NCI-H345 (cell line): Measurements from ENCODE around the gene TMEM39A.

Source experiments
- DNase-seq: peaks from one replicate; lab custom pipeline; 2025; lab: John Stamatoyannopoulos, UW

TMEM39A gene, protein sequence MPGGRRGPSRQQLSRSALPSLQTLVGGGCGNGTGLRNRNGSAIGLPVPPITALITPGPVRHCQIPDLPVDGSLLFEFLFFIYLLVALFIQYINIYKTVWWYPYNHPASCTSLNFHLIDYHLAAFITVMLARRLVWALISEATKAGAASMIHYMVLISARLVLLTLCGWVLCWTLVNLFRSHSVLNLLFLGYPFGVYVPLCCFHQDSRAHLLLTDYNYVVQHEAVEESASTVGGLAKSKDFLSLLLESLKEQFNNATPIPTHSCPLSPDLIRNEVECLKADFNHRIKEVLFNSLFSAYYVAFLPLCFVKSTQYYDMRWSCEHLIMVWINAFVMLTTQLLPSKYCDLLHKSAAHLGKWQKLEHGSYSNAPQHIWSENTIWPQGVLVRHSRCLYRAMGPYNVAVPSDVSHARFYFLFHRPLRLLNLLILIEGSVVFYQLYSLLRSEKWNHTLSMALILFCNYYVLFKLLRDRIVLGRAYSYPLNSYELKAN

DNA sequence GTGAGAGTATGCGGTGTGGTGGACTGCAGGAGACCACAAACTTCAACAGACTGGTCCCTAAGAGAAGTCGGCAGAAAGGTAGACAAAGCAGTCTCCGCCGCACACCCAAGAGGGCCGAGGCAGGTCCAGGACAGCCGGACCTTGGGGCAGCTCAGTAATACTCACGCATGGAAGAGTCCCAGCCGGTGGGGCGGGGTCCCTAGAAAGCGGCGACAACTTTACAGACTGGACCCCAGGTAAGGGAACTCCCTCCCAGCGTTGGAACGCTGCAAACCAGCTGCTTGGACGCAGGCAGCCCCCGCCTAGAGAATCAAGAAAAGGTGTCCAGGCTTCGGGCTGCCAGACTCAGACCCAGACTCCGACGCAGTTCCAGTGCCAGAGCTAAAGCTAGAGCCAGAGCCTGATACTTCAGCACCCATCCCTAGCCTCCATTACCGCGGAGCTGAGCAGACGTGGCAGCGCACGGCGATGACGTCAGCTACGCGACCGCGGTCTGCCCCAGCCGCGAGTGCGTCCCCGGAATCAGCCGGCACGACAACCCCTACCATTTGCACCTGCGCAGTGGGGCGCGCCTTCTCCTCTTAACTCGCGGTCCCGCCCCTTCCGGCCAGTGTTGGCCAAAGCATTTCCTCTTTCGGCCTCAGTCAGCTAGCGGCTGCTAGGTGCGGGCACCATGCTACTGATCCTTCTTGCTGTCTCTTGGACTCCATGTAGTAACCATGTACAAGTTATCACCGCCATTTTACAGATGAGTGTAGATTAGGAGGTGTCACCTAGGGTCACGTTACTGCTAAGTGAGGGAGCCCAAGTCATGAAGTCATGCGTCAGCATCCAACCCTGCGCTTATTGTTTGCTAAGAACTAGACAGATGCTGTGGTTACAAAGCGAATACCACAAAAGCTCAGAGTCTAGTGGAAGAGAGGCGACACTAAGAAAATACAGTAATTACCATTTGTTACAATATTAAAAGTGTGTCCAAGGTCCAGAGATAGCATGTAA is at the start of gene TMEM39A:
TMEM39A (minus strand) TSS at position 445 of the 999 bp plus-strand sequence. CDS start 1,541 bp downstream, outside the sequence.
- peak; percentile 96 for DNase-seq

DNA sequence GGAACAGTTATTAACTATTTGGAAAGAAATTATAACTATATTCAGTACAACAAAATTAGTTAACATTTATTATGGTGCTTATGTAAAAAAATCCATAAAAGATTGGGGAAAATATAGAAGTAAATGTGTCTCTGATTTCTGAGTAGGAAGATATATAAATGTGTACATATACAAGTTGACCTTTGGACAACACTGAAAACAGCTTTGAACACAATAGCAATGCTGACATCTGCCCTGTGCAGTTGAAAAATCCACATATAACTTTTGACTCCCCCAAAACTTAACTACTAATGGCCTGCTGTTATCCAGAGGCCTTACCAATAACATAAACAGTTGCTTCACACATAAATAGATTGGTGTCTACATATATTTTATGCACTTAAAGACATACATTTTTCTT is 47.3 kb upstream of the TMEM39A start:
- no peak for DNase-seq

DNA sequence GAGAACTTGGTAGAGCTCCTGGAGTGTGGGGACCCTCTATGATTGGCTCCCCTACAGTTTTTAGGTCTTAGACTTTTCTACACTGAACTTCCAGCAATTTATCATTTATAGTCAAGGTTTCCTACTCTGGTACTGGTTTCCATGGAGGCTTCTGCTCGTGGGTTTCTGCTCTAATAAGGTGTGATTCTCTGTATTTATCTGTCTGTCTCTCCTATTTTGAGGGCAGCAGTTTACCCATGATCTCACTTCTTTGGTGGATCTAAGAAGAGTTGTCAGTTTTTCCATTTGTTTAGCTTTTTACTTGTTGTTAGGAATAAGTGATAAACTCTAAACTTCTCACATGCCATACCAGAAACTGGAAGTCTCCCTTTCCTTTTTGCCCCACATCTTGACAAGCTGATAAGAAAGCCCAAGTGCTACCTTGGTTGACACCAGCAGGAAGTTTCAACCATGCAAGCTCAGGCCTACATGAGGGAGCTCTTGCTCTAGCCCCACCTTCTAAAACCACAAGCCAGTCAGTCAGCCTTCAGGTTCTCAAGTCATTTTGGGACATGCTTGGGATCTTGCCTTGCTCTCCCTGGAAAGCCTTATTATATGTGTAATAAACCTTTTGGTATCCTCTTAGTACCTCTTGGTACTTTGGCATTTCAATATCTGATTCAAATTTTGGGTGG is 44.9 kb upstream of the TMEM39A start:
- no peak for DNase-seq

DNA sequence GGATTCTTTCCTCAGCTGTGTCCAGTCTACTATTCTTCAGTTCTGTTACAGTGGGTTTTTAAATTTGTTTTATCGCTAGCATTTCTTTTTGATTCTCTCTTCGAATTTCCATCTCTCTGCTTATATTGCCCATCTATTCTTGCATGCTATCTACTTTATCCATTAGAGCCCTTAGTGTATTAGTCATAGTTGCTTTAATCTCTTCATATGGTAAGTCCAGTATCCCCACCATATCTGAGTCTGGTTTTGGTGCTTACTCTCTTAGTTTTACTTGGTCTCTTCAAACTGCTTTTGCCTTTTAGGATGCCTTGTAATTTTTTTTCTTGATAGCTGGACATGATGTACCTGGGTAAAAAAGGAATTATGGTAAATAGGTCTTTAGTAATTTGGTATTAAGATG is 44.0 kb upstream of the TMEM39A start:
- no peak for DNase-seq

DNA sequence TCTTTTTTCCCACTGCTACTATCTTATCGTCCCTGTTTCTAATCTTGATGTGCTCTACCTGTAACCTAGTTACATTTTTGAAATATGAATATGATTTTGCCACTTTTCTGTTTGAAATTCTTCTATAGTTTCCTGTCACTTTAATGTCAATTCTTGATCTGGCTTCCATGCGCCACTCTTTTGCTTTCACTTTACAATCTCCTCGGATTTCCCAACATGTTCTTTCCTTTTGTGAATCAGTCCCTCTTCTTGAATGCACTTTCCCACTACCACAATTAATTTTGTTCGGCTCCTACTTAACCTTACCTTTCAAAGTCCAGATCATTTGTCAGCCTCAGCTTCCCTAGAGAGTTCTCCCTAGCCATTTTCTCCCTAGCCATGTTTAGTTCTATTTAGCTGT is 43.2 kb upstream of the TMEM39A start:
- DNase-seq = no peak

DNA sequence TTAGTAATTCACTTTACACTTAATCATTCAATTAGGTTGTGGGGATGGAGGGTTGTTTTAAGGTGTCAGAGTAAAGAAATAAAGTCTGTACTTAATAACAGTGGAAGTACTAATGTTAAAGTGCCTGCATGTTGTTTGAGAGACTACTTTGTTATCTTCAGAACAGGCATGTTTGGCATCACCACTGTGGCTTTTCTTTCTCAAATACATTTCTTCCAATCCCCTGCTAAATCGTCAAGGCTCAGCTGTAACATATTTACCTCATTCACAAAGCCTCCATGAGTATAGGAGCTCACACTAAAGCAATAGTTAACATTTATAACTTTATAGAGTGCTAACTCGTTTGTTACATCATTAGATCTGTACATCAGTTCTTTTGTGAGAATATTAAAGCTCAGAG is 37.5 kb upstream of the TMEM39A start:
- DNase-seq = no peak

DNA sequence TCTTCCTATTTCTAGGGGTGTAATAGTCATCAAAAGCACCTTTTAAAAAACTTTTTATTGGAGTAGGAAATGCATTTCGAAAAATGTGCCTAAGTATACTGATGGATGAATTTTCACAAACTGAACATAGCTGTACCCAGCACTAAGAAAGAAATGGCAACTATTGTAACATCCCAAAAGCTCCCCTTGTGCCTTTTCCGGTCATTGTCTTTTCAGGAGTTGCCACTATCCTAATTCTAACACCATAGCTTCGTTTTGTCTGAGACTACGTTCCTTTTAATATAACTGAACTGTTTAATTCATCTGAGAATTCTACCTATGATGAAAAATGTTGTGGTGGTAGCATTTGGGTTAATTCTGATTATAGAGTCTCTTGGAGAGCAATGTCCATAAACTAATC is 36.9 kb upstream of the TMEM39A start:
- no peak for DNase-seq

DNA sequence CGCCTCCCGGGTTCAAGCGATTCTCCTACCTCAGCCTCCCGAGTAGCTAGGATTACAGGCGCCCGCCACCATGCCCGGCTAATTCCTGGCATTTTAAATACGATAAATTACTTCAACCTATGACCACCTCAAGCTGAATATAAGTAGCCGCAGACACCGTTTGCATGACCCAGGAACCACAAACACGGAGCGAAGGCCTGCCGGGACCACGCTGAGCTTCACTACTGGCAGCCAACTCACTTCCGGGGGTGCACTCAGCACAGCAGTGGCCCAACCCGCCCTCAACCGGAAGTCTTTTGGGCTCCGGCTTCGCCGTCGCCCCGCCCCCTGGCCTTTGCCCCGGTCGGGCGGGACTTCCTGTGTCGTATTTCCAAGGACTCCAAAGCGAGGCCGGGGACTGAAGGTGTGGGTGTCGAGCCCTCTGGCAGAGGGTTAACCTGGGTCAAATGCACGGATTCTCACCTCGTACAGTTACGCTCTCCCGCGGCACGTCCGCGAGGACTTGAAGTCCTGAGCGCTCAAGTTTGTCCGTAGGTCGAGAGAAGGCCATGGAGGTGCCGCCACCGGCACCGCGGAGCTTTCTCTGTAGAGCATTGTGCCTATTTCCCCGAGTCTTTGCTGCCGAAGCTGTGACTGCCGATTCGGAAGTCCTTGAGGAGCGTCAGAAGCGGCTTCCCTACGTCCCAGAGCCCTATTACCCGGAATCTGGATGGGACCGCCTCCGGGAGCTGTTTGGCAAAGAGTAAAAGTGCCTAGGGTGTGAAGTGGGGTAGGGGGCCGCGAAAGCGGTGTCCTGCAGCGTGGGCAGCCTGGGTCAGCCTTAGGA is 35.0 kb upstream of the TMEM39A start, which contains the start of gene TIMMDC1:
TIMMDC1 (plus strand) TSS at position 362 of the 826 bp plus-strand sequence; CDS start at position 549, 187 bp downstream.
- peak; percentile 94 for DNase-seq

DNA sequence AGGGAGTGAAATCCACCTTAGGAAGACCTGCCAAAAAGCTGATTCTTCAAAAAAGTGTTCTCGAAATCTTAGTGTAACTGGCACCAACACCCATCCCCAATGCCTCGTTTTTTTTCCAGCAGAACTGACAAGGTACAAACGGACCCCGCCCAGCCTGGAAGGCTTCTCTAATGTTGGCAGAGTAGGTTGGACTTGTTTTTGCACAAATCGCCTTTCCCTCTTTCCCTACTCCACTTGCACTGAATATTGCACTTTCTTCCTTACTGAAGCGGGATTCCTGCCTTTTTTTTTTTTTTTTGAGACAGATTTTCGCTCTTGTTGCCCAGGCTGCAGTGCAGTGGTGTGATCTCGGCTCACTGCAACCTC is 34.4 kb upstream of the TMEM39A start:
- peak; percentile 1 for DNase-seq

DNA sequence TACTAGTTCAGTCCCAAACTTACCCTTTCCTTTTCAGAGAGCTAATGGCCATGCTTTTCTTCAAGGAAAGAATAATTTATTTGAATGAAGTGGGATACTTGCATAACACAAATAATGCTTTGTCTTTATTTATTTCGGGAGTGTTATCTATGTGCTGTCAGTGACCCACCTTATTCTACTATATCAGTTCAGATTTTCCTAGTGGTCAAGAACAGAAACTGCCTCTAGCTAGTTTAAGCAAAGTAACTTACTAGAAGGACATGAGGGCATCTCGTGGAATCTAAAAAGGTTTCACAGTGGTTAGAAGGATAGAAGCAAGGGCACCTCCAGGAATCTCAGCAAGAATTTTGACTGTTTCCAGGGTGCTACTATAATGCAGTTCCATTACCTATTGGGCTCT is 31.2 kb upstream of the TMEM39A start:
- no peak for DNase-seq

DNA sequence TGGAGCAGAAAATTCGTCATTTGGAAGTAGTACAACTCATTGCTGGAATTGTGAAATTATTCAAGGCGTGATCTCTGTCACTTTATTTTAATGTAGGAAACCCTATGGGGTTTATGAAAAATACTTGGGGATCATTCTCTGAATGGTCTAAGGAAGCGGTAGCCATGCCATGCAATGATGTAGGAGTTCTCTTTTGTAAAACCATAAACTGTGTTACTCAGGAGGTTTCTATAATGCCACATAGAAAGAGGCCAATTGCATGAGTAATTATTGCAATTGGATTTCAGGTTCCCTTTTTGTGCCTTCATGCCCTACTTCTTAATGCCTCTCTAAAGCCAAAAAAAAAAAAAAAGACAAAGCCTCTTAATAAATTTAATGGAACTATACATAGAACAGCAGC is 29.4 kb upstream of the TMEM39A start:
- no peak for DNase-seq

DNA sequence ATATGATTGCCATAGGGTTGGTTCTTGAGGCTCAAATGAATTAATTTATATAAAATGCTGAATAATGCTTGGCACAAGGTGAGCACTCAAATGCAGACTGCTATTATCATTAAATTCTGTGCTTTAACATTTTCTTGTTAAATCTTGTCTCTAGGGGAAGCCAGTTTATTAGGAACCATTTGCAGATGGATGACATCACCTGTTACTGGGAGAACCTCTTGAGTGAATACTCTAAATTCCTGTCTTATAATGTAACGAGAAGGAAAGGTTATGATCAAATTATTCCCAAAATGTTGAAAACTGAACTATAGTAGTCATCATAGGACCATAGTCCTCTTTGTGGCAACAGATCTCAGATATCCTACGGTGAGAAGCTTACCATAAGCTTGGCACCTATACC is 28.7 kb upstream of the TMEM39A start:
- no peak for DNase-seq

DNA sequence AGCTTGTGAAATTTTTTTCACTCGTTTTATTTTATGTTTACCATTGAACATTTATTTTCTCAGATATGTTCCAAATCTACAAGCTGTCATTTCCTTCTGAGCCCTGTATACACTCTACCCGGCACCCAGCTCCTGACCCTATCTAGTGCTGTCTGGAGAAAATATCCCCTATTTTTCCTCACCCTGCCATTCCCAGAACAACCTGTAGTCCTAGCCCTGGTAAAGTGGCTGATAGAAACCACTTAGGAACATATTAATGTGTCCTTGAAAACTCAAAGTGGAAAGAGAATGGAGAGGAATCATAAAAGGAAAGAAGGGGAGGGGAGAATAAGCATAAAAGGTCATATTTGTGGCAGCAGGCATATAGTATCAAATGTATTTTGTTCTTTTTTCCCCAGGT is 26.7 kb upstream of the TMEM39A start:
- no peak for DNase-seq

DNA sequence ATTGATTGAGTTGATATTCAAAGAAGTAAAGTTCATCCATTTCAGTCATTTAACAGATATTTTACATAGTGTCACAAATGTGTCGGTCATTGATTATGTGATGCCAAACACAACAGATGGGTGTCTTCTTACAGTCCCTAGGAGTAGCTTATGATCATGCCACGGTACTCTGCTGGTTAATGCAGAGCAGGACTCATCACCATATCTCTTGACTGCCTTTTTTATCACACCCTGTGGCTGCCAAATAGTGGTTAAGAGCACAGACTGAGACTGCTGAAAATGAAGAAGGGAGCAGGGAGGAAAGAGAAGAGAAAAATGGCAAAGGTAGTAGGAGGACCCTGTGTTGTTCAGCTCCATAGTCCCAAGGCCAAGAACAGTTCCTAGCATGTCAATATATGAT is 22.1 kb upstream of the TMEM39A start:
- no peak for DNase-seq

DNA sequence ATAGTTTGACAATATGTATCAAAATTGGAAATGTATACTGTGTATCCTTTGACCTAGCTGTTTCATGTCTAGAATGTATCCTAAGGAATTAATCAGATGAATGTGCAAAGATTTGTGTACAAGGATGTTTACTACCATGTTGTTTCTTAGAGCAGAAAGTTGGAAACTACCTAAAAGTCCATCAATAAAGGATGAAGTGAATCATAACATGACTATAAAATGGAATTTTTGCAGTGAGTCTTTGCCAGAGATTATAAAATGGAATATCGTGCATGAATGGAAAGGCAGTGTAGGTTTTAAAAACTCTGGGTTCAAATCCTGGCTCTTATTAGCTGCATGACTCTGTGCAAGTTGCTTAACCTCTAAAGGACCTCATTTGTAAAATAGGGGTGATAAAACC is 19.7 kb upstream of the TMEM39A start:
- no peak for DNase-seq

DNA sequence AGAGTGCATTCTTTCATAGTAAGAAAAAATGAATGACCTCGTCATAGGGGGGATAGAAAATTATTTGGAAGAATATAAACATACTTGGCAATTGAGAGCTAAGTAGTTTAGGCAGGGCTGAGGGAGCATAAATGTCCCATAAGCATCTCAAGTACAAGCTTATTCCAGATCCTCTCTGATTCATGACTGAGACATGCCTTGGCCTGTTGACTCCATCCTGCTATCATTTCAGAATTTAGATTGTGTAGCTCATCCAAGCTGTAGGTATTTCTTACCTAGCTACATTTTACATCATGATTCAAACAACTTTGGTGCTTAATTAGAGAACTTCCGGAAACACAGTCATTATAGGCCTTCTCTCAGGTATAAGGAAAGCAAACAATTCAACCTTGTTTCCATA is 17.7 kb upstream of the TMEM39A start:
- no peak for DNase-seq

DNA sequence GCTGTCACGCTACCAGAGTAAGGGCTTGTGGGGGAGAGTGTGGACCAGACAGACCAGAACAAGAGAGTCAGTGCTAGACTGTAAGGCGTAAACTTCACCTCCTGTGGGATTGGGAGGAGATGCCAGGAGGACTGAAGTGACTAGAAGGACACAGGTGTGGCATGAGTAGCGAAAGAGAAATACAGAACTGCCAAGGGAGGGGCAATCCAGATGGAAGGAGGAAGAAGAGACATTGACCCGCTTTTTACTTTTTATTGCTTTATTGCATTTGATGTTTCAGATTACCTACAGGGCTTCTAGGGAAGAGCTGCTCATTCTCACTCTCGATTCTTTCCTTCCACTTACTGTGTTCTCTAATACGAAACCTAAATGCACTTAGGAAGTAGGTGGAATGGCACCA is 7.5 kb upstream of the TMEM39A start:
- no peak for DNase-seq

DNA sequence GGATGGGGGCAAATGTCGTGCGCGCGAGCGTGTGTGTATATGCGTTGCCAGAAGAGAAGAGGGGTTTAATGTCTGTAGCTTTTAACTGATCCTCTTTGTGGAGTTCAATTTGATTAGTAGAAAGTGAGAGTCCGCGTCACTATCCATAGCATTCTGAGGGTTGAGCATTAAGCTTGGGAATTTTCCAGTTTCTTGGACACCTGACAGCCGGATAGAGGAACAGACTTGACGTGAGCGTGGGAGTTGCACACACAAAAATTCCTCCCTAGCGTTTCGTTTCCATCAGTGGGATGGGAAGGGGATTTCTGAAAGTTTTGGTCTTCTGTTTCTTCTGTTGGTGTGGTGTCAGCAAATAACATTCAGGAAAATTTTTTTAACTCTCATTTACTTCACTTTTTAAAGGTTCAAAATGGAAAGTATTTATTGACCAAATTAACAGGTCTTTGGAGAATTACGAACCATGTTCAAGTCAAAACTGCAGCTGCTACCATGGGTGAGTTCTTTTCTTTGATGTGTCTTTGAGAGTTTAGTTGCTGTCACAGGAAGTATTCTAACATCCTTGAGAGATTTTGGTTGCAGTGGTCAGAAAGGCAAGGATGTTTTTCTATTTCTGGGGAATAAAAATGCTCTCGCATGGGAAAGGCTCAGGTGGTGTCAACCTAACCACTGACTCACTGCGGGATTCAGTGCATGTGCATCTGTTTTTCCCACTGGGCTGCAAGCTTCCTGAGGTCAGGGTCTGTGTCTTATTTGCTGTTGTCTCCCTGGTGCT is 6.2 kb upstream of the TMEM39A start:
- DNase-seq = no peak

DNA sequence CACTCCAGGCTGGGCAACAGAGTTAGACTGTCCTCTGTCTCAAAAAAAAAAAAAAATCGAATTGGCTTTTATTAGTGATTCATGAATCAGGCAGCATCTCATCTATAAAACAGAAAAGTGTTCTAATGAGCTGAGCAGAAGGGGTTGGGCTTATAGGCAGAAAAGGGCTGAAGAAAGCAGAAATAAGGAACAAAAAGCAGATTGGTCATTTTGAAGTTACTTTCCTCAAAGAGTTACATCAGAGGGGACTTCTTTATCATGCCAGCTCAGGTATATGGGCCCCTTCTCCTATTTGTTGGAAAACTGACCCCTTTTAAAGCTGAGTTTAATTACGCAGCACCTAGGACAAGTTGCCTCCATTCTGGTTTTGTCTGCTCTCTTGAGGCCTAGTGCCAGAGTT is 4.6 kb upstream of the TMEM39A start:
- DNase-seq = no peak

DNA sequence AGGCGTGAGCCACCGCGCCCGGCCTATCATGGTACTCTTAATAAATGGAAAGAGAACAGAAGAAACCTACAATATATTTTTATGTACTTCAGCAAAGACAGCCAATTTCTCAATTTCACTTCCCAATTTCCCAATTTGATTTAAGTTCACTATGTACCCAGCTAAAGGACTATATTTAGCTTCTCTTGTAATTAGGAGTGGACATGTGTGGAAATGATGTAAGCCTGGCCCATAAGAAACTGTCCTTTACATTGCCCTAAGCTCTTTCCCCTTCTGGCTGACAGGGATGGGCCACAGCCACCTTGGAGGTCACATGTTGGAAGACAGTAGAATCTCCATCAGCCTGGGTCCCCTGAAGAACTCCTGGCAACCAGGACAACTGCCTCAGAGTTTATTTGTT is 6.2 kb downstream of the TMEM39A start:
- no peak for DNase-seq

DNA sequence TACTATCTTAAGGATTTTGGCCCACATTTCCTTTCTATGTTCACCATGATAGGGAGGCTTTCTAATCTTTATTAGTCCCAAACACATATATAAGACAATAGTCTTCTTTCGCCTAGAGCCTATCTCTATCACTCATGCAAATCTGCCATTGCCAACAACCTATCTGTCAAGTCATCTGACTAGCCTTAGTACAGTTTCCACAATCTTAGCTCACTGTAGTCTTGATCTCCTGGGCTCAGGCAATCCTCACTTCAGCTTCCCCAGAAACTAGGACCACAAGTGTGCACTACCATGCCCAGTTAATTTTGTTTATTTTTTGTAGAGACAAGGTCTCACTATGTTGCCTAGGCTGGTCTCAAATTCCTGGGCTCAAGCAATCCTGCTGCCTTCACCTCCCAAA is 6.9 kb downstream of the TMEM39A start:
- DNase-seq = no peak
